Skin of body (tissue), 3 donors: Measurements from ENCODE around the gene VCP. TPM values are rescaled to one million over a fixed set of nuclear protein-coding genes. Genes with fewer than 3 reads are reported as not detected.
"Not testable (repeated sequence)": the region's sequence is repeated elsewhere in the genome, so short reads cannot be mapped to it uniquely, and the experiment has no call there.

Experiments
- DNase-seq: peaks from one replicate; lab custom pipeline; 2025; lab: John Stamatoyannopoulos, UW
- small RNA-seq: library from RNA; depleted of rRNA; stranded (forward); fragments of <200 nt; gene quantifications from one replicate; pipeline ENCODE3, GENCODE V24; 2014; ENCODE audit warnings: low replicate concordance
- total RNA-seq: library from RNA; depleted of rRNA; stranded (reverse); fragments of >200 nt; gene quantifications from one replicate; pipeline ENCODE4 v1.2.3, GENCODE V29; 2014

VCP gene
- total RNA-seq, 1 donor from 2014 or later = 157 TPM

GRCh38 chr9:35023443-35023842, 49.0 kb downstream of the VCP start:
- not testable (repeated sequence) for DNase-seq

DNA sequence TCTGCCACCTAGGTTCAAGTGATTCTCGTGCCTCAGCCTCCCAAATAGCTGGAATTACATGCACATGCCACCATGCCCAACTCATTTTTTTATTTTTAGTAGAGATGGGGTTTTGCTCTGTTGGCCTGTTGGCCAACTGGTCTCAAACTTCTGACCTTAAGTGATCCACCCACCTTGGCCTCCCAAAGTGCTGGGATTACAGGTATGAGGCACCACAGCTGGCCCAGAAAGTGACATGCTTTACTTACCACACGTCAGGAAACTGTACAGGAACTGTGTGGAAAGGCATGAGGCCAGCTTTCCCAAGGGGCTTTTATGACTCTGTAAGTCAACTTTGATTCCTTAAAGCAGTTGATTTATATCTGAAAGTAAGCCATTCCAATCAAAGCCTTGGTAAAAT, 57.9 kb downstream of the VCP start:
- DNase-seq = no peak

DNA sequence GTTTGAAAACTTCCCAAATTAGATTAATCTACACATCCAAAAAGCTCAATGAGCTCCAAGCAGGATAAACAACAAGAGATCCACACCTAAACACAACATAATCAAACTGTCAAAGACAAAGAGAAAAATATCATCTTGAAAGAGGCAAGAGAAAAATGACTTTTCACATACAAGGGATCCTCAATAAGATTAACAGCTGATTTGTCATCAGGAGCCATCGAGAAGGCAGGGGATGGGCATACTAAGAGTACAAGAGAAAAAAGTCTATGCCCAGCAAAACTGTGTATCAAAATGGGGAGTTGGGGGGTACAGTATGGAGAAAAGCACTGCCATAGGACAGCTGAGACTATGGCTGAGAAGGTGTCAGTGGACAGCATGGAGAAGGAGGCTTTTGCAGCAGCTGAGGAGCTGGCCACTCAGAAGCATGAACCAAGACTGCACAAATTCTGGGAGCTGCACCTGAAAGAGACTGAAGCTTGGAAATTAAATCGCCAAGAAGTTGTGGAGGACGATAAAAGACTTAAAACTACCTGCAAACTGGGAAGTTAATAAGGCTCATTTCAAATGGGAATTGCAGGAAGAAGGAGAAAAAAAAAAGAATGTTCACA, 62.0 kb downstream of the VCP start:
- no peak for DNase-seq

Small RNAs within 50 kb of the gene (small RNA-seq; reads per million reads assigned to genes)
- gene RN7SL338P = not detected

Other genes with a start within 250 kb of the VCP start
- gene PHF24, start 114.3 kb downstream of the VCP start, total RNA-seq = 0.49 TPM
- 9.1 TPM for gene DNAJB5, start 82.9 kb downstream of the VCP start, total RNA-seq
- gene FANCG, start 7.3 kb upstream of the VCP start, total RNA-seq = 20.1 TPM
- gene PIGO, start 24.0 kb upstream of the VCP start, total RNA-seq = 10.0 TPM
- 55.1 TPM for gene STOML2, start 30.5 kb upstream of the VCP start, total RNA-seq
- 8.8 TPM for gene ATOSB, start 43.2 kb upstream of the VCP start, total RNA-seq
- gene UNC13B, start 89.4 kb upstream of the VCP start, total RNA-seq = 13.9 TPM